Retinal pigment epithelial cell (primary cell): ENCODE measurements around the gene FAM204A.

ENCODE experiments used
- DNase-seq: peaks from one replicate; pipeline ENCODE4 v3.0.0-alpha.2; 2010; ENCODE audit warnings: low read depth
- H3K4me3 ChIP-seq: 2 replicates; pipeline ENCODE4 v1.5.1; 2011; ENCODE audit warnings: mild to moderate bottlenecking, low read length, control low read depth, moderate library complexity
- CTCF ChIP-seq: conservative IDR thresholded peaks from 2 replicates; pipeline ENCODE4 v1.5.1; 2011; ENCODE audit warnings: low read depth, low read length, control low read depth, inconsistent platforms

Gene FAM204A

GRCh38 chr10:118349235-118349634 is 7.1 kb upstream of the FAM204A start:
- H3K4me3 ChIP-seq, result no peak overlapping the region
- DNase-seq, result no peak
- no peak for TF ChIP-seq CTCF

GRCh38 chr10:118343549-118343948 is 1.4 kb upstream of the FAM204A start:
- TF ChIP-seq CTCF, result no peak
- no peak for DNase-seq

GRCh38 chr10:118343115-118343514 is 991 bp upstream of the FAM204A start:
- H3K4me3 ChIP-seq, result no peak overlapping the region
- no peak for DNase-seq
- TF ChIP-seq CTCF, result no peak

More at GRCh38 chr10:118343549-118343948, 1.4 kb upstream of the FAM204A start:
- no peak overlapping the region for H3K4me3 ChIP-seq

GRCh38 chr10:118342638-118343020 is 505 bp upstream of the FAM204A start:
- no peak for DNase-seq
- TF ChIP-seq CTCF, result no peak
- peak overlapping the region; percentile 79 for H3K4me3 ChIP-seq

GRCh38 chr10:118340486-118340885 is 1.6 kb downstream of the FAM204A start:
- TF ChIP-seq CTCF, result no peak
- no peak for DNase-seq
- H3K4me3 ChIP-seq, result no peak overlapping the region

GRCh38 chr10:118339111-118339510 is 3.0 kb downstream of the FAM204A start:
- TF ChIP-seq CTCF, result no peak
- no peak for DNase-seq
- no peak overlapping the region for H3K4me3 ChIP-seq

- TF ChIP-seq CTCF, result no peak
- DNase-seq, result no peak
- H3K4me3 ChIP-seq, result no peak overlapping the region
Observed at GRCh38 chr10:118337356-118337755, 4.8 kb downstream of the FAM204A start.
